ENCODE data around the gene SORBS2.

GRCh38 chr4:185672618-185673017 is 139.4 kb downstream of the SORBS2 start:
- no peak for TF ChIP-seq EZH2phosphoT487 (IDR thresholded peaks at IDR 0.05; ENCODE audit: borderline replicate concordance)
- TF ChIP-seq, protein P1, sequence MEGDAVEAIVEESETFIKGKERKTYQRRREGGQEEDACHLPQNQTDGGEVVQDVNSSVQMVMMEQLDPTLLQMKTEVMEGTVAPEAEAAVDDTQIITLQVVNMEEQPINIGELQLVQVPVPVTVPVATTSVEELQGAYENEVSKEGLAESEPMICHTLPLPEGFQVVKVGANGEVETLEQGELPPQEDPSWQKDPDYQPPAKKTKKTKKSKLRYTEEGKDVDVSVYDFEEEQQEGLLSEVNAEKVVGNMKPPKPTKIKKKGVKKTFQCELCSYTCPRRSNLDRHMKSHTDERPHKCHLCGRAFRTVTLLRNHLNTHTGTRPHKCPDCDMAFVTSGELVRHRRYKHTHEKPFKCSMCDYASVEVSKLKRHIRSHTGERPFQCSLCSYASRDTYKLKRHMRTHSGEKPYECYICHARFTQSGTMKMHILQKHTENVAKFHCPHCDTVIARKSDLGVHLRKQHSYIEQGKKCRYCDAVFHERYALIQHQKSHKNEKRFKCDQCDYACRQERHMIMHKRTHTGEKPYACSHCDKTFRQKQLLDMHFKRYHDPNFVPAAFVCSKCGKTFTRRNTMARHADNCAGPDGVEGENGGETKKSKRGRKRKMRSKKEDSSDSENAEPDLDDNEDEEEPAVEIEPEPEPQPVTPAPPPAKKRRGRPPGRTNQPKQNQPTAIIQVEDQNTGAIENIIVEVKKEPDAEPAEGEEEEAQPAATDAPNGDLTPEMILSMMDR (conservative IDR thresholded peaks at IDR 0.05; ENCODE audit: low read length), result no peak

Measured in Loucy (cell line).